CD4-positive, CD25-positive, alpha-beta regulatory T cell (primary cell): ENCODE measurements around the gene DOK3. TPM values are rescaled to one million over a fixed set of nuclear protein-coding genes. Genes with fewer than 3 reads are reported as not detected.

Source experiments
- ATAC-seq, 2 donors: fragments of 150-1000 bp; cut with Tn5 transposase; one replicate each; pipeline ENCODE4 v1.10.0; 2021; ENCODE audit warnings: low read depth in 2 of 2, moderate number of reproducible peaks in 2 of 2, moderate library complexity in 1 of 2
- DNase-seq, 3 donors: peaks; one replicate each; pipeline versions ENCODE4 v3.0.0 to v3.0.0-alpha.2; 2012 to 2022; ENCODE audit warnings: mixed read lengths in 1 of 3
- H3K27ac ChIP-seq: one replicate; pipeline ENCODE4 v1.7.0; 2013; ENCODE audit warnings: mild to moderate bottlenecking, low read length; ENCODE audit not compliant: insufficient read depth, poor library complexity, severe bottlenecking
- H3K27me3 ChIP-seq: one replicate; pipeline ENCODE4 v1.7.0; 2013; ENCODE audit warnings: low read length; ENCODE audit not compliant: control insufficient read depth, insufficient read depth
- H3K36me3 ChIP-seq: one replicate; pipeline ENCODE4 v1.7.0; 2013; ENCODE audit warnings: mild to moderate bottlenecking, low read length, moderate library complexity; ENCODE audit not compliant: control insufficient read depth, insufficient read depth
- H3K4me1 ChIP-seq: 2 replicates; pipeline ENCODE4 v1.7.0; 2013; ENCODE audit warnings: mild to moderate bottlenecking, low read length; ENCODE audit not compliant: insufficient read depth, control insufficient read depth, poor library complexity, severe bottlenecking
- H3K4me3 ChIP-seq: one replicate; pipeline ENCODE4 v1.7.0; 2013; ENCODE audit warnings: low read depth, mild to moderate bottlenecking, low read length, moderate library complexity
- H3K9me3 ChIP-seq, 2 experiments: 1 replicate in 1 of 2; 2 replicates in 1 of 2; pipeline ENCODE4 v1.7.0; 2013; ENCODE audit warnings: low read length in 2 of 2, mild to moderate bottlenecking in 1 of 2, moderate library complexity in 1 of 2; ENCODE audit not compliant: control insufficient read depth in 2 of 2
- H3K27ac Mint-ChIP-seq, 3 donors: one replicate each; pipeline ENCODE4 v1.8.0; 2020 to 2022; ENCODE audit warnings: mild to moderate bottlenecking in 3 of 3, mixed read lengths in 3 of 3, moderate library complexity in 2 of 3
- H3K27me3 Mint-ChIP-seq: one replicate; pipeline ENCODE4 v1.8.0; 2022; ENCODE audit warnings: mild to moderate bottlenecking, mixed read lengths
- H3K36me3 Mint-ChIP-seq: one replicate; pipeline ENCODE4 v1.8.0; 2020; ENCODE audit warnings: mixed read lengths
- H3K4me1 Mint-ChIP-seq, 4 donors: one replicate each; pipeline ENCODE4 v1.8.0; 2020 to 2022; ENCODE audit warnings: mixed read lengths in 4 of 4, mild to moderate bottlenecking in 1 of 4
- H3K4me3 Mint-ChIP-seq, 4 donors: one replicate each; pipeline ENCODE4 v1.8.0; 2020 to 2022; ENCODE audit warnings: mild to moderate bottlenecking in 4 of 4, mixed read lengths in 4 of 4, moderate library complexity in 3 of 4
- H3K9me3 Mint-ChIP-seq, 7 donors: one replicate each; pipeline ENCODE4 v1.8.0; 2020 to 2022; ENCODE audit warnings: mixed read lengths in 7 of 7, mild to moderate bottlenecking in 3 of 7, moderate library complexity in 2 of 7
- polyA plus RNA-seq, 4 donors: library from polyadenylated mRNA; unstranded; fragments of 300-500 nt; fragmentation: Illumina TruSeq; gene quantifications; one replicate each; pipeline ENCODE4 v1.2.3, GENCODE V29; 2021
- total RNA-seq: library from RNA; stranded (reverse); gene quantifications from one replicate; pipeline ENCODE4 v1.2.3, GENCODE V29; 2022

The DOK3 gene
- total and polyA plus RNA-seq, 5 donors from 2014 or later: 0.13 to 1.5 (median 0.17) TPM; not detected in 2

- Histone ChIP-seq H3K4me3 (no peak overlapping the region), H3K9me3 (no peaks in the 10 kb centered on the region), H3K36me3 (no peaks in the 10 kb centered on the region), H3K27ac (no peak overlapping the region), H3K27me3 (peaks cover 3% of the 10 kb centered on the region), H3K4me1 (peaks cover 21% of the 10 kb centered on the region)
- H3K27ac Mint-ChIP-seq: peak overlapping the region in 1 of 3 donors; percentile 34
- peaks cover 4% of the 10 kb centered on the region for H3K36me3 Mint-ChIP-seq
- no peaks in the 10 kb centered on the region for H3K9me3 Mint-ChIP-seq
- H3K4me3 Mint-ChIP-seq: no peak overlapping the region
- peaks cover 0 to 27% (median 11%) of the 10 kb centered on the region in 4 donors for H3K4me1 Mint-ChIP-seq
- H3K27me3 Mint-ChIP-seq: peaks cover 6% of the 10 kb centered on the region
- no peak for ATAC-seq
- DNase-seq: no peak
Measured at GRCh38 chr5:177493795-177494345, 15.8 kb downstream of the DOK3 start.

DNA sequence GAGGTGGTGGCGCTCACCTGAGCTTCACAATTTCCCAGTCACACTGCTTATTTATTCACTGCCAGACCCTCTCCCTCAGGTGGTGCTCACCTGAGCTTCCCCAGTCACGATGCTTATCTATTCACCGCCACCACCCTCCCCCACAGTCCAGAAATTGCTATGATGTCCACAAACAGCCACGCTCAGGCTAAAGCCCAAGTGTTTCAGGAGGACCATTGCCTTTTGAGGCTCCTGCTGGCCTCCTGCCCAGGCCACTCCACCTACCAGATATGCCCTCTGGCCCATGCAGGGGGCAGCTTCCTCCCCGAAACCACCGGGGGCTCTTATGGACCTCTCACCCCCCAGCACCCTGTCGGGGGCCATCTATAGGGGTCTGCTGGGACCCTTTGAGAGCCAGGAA, 16.8 kb downstream of the DOK3 start:
- Mint-ChIP-seq H3K4me1 (peaks cover 0 to 18% (median 8%) of the 10 kb centered on the region in 4 donors), H3K27me3 (no peaks in the 10 kb centered on the region), H3K27ac (peak overlapping the region in 2 of 3 donors; percentile 7 to 54), H3K4me3 (peak overlapping the region in 1 of 4 donors; percentile 52), H3K36me3 (peaks cover 4% of the 10 kb centered on the region), H3K9me3 (no peaks in the 10 kb centered on the region)
- no peak for DNase-seq
- Histone ChIP-seq H3K36me3 (no peaks in the 10 kb centered on the region), H3K4me3 (no peak overlapping the region), H3K9me3 (no peaks in the 10 kb centered on the region), H3K27ac (no peak overlapping the region), H3K27me3 (no peaks in the 10 kb centered on the region), H3K4me1 (peaks cover 15% of the 10 kb centered on the region)
- no peak for ATAC-seq

GRCh38 chr5:177491983-177492746, 17.5 kb downstream of the DOK3 start:
- Mint-ChIP-seq H3K36me3 (peaks cover 6% of the 10 kb centered on the region), H3K27ac (no peak overlapping the region), H3K9me3 (no peaks in the 10 kb centered on the region), H3K4me3 (no peak overlapping the region), H3K4me1 (peaks cover 0 to 16% (median 8%) of the 10 kb centered on the region in 4 donors), H3K27me3 (no peaks in the 10 kb centered on the region)
- Histone ChIP-seq H3K27me3 (no peaks in the 10 kb centered on the region), H3K4me1 (peaks cover 12% of the 10 kb centered on the region), H3K27ac (no peak overlapping the region), H3K36me3 (no peaks in the 10 kb centered on the region), H3K4me3 (no peak overlapping the region), H3K9me3 (no peaks in the 10 kb centered on the region)
- DNase-seq (no peak), ATAC-seq (no peak)

- no peaks in the 10 kb centered on the region for H3K27me3 Mint-ChIP-seq
- Histone ChIP-seq H3K4me1 (peaks cover 6% of the 10 kb centered on the region), H3K27me3 (no peaks in the 10 kb centered on the region), H3K36me3 (no peaks in the 10 kb centered on the region), H3K9me3 (no peaks in the 10 kb centered on the region), H3K27ac (no peak overlapping the region), H3K4me3 (no peak overlapping the region)
- ATAC-seq: no peak
- H3K9me3 Mint-ChIP-seq: no peaks in the 10 kb centered on the region
- H3K36me3 Mint-ChIP-seq: peaks cover 7% of the 10 kb centered on the region
- H3K27ac Mint-ChIP-seq: peak overlapping the region in 1 of 3 donors; percentile 59
- H3K4me3 Mint-ChIP-seq: no peak overlapping the region
- peak in 1 of 3 donors; percentile 19 for DNase-seq
- peaks cover 0 to 16% (median 8%) of the 10 kb centered on the region in 4 donors for H3K4me1 Mint-ChIP-seq
Measured at GRCh38 chr5:177491429-177491945, 18.1 kb downstream of the DOK3 start.

DNA sequence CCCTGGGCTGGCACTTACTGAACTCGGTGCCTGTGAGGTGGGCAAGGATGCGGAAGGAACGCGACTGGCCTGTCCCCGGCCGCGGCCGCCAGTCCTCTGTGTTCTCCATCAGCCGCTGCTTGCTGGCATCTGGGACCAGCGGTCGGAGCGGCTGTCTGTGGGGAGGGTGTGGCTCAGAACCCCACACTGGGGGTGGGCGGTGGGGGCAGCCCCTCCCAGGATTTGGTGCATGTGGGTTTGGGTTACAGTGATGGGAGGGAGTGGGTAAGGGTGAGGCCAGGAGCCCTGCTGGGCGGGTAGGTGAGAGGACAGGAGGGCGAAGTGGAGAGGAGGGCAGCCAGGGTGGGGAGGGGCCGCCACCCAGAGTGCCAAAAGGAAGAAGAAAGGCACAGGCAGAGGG, 18.6 kb downstream of the DOK3 start:
- H3K4me3 ChIP-seq: no peak overlapping the region
- H3K36me3 ChIP-seq: no peaks in the 10 kb centered on the region
- peaks cover under 1% of the 10 kb centered on the region for H3K4me1 ChIP-seq
- H3K27me3 Mint-ChIP-seq: no peaks in the 10 kb centered on the region
- DNase-seq (no peak), ATAC-seq (no peak)
- H3K9me3 ChIP-seq: no peaks in the 10 kb centered on the region
- peaks cover 0 to 1% (median 0%) of the 10 kb centered on the region in 7 donors for H3K9me3 Mint-ChIP-seq
- peak overlapping the region in 1 of 3 donors; percentile 59 for H3K27ac Mint-ChIP-seq
- no peak overlapping the region for H3K27ac ChIP-seq
- H3K36me3 Mint-ChIP-seq: peaks cover 7% of the 10 kb centered on the region
- no peak overlapping the region for H3K4me3 Mint-ChIP-seq
- H3K4me1 Mint-ChIP-seq: peaks cover 0 to 12% (median 6%) of the 10 kb centered on the region in 4 donors
- H3K27me3 ChIP-seq: no peaks in the 10 kb centered on the region

GRCh38 chr5:177490311-177490991, 19.2 kb downstream of the DOK3 start:
- ATAC-seq: no peak
- Histone ChIP-seq H3K4me1 (no peaks in the 10 kb centered on the region), H3K27me3 (no peaks in the 10 kb centered on the region), H3K27ac (no peak overlapping the region), H3K4me3 (no peak overlapping the region), H3K9me3 (no peaks in the 10 kb centered on the region), H3K36me3 (no peaks in the 10 kb centered on the region)
- peaks cover 0 to 9% (median 4%) of the 10 kb centered on the region in 4 donors for H3K4me1 Mint-ChIP-seq
- peaks cover 0 to 1% (median 0%) of the 10 kb centered on the region in 7 donors for H3K9me3 Mint-ChIP-seq
- no peak overlapping the region for H3K4me3 Mint-ChIP-seq
- no peak for DNase-seq
- H3K27me3 Mint-ChIP-seq: no peaks in the 10 kb centered on the region
- peaks cover 7% of the 10 kb centered on the region for H3K36me3 Mint-ChIP-seq
- H3K27ac Mint-ChIP-seq: no peak overlapping the region

DNA sequence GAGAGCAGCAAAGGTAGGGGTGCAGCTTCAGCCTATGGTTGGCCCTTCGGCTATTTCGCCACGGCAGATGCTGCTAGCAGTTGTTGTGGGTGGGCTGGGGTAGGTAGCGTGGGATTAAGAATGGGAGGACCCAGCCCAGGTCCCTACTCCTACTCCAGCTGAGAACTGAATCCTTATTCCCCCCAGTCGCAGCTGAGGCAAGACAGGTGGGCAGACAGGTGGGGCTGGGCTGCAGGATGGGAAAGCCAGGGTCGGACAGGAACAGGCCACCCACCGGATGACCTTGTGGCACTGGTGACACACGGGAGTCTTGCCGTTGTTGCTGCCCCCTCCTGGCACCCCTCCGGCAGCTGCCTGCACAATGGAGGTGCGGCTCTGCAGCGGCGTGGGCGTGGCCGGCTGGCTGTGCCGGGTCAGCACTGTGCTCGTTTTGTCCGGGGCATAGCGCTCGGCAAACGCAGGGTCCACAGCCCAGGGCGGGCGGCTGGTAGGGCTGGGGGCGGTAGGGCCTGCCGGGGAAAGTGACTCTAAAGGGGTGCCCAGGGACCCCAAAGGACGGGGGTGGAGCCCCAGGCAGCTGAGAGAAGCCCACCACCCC, 20.4 kb downstream of the DOK3 start:
- no peak overlapping the region for H3K4me3 Mint-ChIP-seq
- DNase-seq: no peak
- H3K4me1 Mint-ChIP-seq: peaks cover 0 to 9% (median 4%) of the 10 kb centered on the region in 4 donors
- H3K4me1 ChIP-seq: no peaks in the 10 kb centered on the region
- no peak overlapping the region for H3K27ac ChIP-seq
- H3K36me3 ChIP-seq: no peaks in the 10 kb centered on the region
- H3K4me3 ChIP-seq: no peak overlapping the region
- H3K27me3 ChIP-seq: no peaks in the 10 kb centered on the region
- H3K27me3 Mint-ChIP-seq: no peaks in the 10 kb centered on the region
- H3K36me3 Mint-ChIP-seq: peaks cover 16% of the 10 kb centered on the region
- H3K9me3 ChIP-seq: no peaks in the 10 kb centered on the region
- H3K27ac Mint-ChIP-seq: no peak overlapping the region
- ATAC-seq: no peak
- peaks cover 0 to 1% (median 0%) of the 10 kb centered on the region in 7 donors for H3K9me3 Mint-ChIP-seq
